Hepatocyte (in vitro differentiated cells): ENCODE measurements around the gene SLC4A5.

Source experiments
- CTCF ChIP-seq: fragments of 200-600 bp; sonication (generic); IDR thresholded peaks from 2 replicates; pipeline ENCODE4 v1.5.1; 2016; ENCODE audit warnings: antibody characterized with exemption, mild to moderate bottlenecking; ENCODE audit not compliant: poor library complexity
- EZH2 ChIP-seq: fragments of 200-600 bp; sonication (generic); IDR thresholded peaks from 2 replicates; pipeline ENCODE4 v1.6.1; 2016; ENCODE audit warnings: antibody characterized with exemption, mild to moderate bottlenecking, borderline replicate concordance
- EZH2phosphoT487 ChIP-seq: fragments of 200-600 bp; sonication (generic); IDR thresholded peaks from one replicate; pipeline ENCODE4 v1.6.1; 2018; ENCODE audit warnings: antibody characterized with exemption, mild to moderate bottlenecking, low read depth, moderate library complexity; ENCODE audit not compliant: unreplicated experiment, severe bottlenecking

GRCh38 chr2:74227646-74228045, 115.6 kb downstream of the SLC4A5 start:
- no peak for TF ChIP-seq EZH2
- TF ChIP-seq CTCF, result no peak
- no peak for TF ChIP-seq EZH2phosphoT487
